Epithelial cell of proximal tubule (primary cell): ENCODE results near the gene CECR2. TPM values are rescaled to one million over a fixed set of nuclear protein-coding genes. Genes with fewer than 3 reads are reported as not detected.

Experiments
- DNase-seq: peaks from one replicate; pipeline ENCODE4 v3.0.0-alpha.2; 2011; ENCODE audit warnings: low read depth
- H3K4me3 ChIP-seq: 2 replicates; pipeline ENCODE4 v1.5.1; 2011; ENCODE audit warnings: low read depth, mild to moderate bottlenecking, low read length
- total RNA-seq: library from RNA; depleted of rRNA; stranded (reverse); fragments of >200 nt; gene quantifications from 2 replicates; pipeline ENCODE4 v1.2.3, GENCODE V29; 2015
- TF ChIP-seq, protein P1 (sequence below): conservative IDR thresholded peaks from 2 replicates; pipeline ENCODE4 v1.5.1; 2012; ENCODE audit warnings: low read depth, mild to moderate bottlenecking, low read length

The CECR2 gene
- total RNA-seq, 1 donor from 2014 or later: 3.7 TPM

DNA sequence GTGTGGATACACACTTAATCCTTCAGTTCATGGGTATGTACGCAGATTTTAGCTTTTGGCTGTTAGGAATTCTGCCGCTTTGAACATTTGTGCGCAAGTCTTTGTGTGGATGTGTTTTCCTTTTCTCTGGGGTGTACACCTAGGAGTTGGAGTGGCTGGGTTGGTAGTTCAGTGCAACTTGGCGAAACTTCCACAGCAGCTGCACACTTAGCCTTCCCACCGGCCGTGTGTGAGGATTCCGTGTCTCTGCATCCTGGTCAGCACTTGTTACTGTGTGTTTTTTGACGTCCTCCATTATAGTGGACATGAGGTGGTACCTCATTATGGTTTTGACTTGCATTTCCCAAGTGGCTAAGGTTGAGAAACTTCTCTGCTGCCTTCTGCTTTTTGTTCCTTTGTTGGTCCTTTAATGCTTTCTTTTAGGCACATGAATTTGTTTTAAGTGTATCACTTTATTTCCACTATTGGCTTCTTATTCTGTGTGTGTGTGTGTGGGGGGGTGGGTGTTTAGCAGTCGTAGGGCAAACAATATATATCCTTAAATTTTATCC lies 121.9 kb downstream of the CECR2 start:
- no peak for DNase-seq
- TF ChIP-seq, protein P1, sequence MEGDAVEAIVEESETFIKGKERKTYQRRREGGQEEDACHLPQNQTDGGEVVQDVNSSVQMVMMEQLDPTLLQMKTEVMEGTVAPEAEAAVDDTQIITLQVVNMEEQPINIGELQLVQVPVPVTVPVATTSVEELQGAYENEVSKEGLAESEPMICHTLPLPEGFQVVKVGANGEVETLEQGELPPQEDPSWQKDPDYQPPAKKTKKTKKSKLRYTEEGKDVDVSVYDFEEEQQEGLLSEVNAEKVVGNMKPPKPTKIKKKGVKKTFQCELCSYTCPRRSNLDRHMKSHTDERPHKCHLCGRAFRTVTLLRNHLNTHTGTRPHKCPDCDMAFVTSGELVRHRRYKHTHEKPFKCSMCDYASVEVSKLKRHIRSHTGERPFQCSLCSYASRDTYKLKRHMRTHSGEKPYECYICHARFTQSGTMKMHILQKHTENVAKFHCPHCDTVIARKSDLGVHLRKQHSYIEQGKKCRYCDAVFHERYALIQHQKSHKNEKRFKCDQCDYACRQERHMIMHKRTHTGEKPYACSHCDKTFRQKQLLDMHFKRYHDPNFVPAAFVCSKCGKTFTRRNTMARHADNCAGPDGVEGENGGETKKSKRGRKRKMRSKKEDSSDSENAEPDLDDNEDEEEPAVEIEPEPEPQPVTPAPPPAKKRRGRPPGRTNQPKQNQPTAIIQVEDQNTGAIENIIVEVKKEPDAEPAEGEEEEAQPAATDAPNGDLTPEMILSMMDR: no peak
- no peak overlapping the region for H3K4me3 ChIP-seq

DNA sequence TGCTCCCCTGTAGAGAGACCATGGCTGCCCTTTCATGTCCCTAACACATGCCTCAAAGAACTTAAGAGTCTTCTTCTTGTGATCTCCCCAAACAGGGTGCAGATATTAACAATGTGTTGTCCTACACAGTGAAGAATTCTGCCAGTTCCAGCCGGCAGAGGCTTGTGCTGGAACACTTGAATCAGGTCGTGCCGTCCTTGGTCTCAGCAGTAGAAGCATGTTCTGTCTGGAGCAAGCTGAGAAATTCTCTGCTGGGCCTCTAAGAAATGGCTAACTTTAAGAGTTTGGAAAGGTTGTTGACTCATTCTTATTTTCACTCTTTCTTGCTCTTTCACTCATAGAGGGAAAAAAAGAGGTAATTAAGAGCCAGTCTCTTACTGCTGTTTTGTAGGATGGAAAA lies 123.0 kb downstream of the CECR2 start:
- no peak for DNase-seq
- TF ChIP-seq, protein P1: no peak

DNA sequence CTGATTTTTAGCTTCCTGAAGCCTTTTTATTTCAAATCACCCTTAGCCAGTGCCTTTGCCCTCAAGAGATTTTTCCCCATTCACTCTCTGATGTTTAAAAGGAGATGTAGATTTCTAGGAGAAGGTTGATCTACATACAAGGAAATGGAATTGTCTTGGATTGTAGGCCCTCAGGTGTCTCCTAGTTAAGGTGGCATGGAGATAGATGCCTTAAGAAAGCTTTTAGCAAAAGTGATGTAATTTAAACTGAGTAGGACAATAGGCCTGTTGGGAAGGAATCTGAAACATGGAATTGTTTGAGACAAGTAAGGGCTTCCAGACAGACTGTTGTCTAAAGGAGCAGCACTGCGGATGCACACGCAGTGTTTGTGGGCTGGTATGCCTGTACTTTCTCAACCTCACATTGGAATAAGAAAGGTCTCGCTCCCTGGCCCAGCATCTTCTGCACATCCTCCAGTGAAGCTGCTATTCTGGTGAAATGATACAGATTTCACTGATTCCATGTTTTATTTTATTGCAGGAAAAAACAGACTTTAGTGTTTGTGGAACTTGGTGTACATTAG lies 124.2 kb downstream of the CECR2 start:
- TF ChIP-seq, protein P1: no peak
- DNase-seq: no peak
- no peak overlapping the region for H3K4me3 ChIP-seq

More for the DNA sequence above, 123.0 kb downstream of the CECR2 start:
- no peak overlapping the region for H3K4me3 ChIP-seq

DNA sequence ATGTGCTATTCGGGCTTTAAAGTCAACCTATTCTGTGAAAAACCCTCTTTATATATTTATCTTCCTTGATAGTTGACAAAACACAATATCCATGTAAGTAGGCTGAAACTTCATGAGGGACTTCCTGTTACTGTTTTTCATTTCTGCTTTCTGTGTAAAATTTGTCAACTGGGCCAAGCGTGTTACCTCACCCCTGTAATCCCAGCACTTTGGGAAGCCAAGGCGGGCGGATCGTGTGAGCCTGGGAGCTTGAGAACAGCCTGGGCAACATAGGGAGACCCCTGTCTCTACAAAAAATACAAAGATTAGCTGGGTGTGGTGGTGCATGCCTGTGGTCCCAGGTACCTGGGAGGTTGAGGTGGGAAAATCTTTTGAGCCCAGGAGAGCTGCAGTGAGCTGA lies 127.6 kb downstream of the CECR2 start:
- TF ChIP-seq, protein P1: no peak
- DNase-seq: no peak

DNA sequence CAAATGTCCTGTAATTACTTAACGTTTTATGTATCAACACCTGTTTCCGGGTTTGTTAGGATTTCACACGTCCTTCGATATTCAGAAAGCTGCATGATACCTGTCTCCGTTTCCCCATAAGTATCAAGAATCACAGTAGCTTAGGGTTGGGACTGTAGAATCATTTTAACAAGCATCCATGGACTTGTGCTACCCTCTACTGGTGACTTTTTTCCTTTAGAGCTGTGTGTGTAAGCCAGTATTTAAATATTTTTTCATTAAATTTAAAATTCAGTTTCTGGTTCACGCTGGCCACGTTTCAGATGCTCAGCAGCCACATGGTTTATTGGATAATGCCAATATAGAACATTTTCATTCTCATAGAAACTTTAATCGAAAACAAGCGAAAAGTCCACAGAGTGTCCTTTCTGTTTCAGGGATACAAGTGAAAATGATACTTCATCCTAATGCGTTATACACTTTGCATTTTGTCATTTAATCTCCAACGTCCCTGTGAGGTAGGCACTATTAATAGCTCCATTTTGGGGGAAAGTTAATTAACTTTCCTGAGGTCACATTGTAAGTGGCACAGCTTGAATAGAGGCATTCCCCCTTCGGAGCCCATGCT lies 132.5 kb downstream of the CECR2 start:
- TF ChIP-seq, protein P1: peak; percentile 72
- no peak overlapping the region for H3K4me3 ChIP-seq
- peak; percentile 32 for DNase-seq

More for the DNA sequence above, 127.6 kb downstream of the CECR2 start:
- no peak overlapping the region for H3K4me3 ChIP-seq

DNA sequence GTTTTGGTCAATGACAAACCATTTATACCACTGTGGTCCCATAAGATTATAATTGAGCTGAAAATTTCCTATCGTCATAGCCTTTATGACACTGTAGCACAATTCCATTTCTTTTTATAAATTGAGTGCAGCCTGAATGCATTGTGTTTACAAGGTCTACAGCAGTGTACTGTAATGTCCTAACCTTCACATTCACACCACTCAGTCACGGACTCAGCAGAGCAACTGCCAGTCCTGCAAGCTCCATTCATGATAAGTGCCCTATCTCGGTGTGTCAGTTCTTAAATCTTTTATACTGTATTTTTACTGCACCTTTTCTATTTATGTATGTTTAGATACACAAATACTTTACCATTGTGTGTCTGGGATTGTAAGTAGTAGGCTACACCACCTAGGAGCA lies 138.8 kb downstream of the CECR2 start:
- no peak overlapping the region for H3K4me3 ChIP-seq
- no peak for DNase-seq
- TF ChIP-seq, protein P1: no peak

DNA sequence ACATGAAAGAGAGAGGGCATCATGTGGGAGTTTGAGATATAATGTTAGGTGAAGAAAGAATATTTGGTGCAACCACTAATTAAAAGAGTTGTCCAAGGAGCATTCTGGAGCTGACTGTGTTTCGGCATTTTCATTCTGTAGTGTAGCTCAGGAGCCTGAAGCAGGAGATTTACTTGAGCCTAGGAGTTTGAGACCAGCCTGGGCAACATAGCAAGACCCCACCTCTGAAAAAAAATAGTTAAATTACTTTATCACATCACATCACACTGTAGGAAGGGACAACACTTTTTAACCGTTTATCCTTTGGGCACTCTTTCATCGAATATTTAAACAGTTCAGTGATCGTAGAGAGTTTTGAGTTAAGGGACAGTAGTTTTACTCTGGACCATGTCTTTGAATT lies 143.7 kb downstream of the CECR2 start:
- no peak for DNase-seq
- TF ChIP-seq, protein P1: no peak

More for the DNA sequence above, 143.7 kb downstream of the CECR2 start:
- no peak overlapping the region for H3K4me3 ChIP-seq
